NCI-H2196 treated with DMSO at 0.1 percent for 48 hours (cell line): ENCODE data around the gene TNFRSF8.
"Not testable (repeated sequence)": the region's sequence is repeated elsewhere in the genome, so short reads cannot be mapped to it uniquely, and the experiment has no call there.

Experiments used
- DNase-seq: peaks from one replicate; lab custom pipeline; 2025; ENCODE audit not compliant: unreplicated experiment; lab: John Stamatoyannopoulos, UW

The TNFRSF8 gene

DNA sequence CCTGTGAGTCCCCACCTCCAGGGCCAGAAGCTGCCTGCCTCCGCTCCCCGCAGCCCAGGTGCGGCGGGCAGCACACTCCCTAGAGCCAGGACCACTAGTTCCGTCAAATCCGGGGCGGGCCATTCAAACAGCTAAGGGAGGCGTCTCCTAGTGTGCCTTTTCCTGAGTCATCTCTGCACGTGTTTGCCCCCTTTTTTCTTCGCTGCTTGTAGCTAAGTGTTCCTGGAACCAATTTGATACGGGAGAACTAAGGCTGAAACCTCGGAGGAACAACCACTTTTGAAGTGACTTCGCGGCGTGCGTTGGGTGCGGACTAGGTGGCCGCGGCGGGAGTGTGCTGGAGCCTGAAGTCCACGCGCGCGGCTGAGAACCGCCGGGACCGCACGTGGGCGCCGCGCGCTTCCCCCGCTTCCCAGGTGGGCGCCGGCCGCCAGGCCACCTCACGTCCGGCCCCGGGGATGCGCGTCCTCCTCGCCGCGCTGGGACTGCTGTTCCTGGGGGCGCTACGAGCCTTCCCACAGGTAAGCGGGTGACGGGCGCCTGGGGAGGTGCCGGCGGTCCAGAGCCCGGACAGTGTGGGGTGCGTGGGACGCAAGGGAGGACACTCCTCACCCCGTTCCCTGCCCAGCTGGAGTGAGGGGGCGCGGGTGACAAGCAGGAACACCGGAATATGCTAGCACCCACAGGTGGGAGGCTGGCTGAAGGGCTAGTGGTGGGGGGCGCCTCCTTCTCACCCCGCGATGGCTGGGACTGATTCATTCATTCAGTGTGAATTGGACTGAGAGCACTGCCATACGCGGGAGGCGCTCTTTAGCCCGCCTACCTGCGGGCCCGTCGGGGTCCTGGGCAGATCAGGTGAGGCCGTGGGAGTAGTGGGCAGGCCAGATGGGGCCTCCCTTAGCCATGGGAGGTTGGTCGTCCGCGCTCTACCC is at the start of gene TNFRSF8:
Gene TNFRSF8 (plus strand): TSS at position 163 of the 932 bp plus-strand sequence. CDS start 296 bp downstream, at position 459.
- DNase-seq, result no peak

DNA sequence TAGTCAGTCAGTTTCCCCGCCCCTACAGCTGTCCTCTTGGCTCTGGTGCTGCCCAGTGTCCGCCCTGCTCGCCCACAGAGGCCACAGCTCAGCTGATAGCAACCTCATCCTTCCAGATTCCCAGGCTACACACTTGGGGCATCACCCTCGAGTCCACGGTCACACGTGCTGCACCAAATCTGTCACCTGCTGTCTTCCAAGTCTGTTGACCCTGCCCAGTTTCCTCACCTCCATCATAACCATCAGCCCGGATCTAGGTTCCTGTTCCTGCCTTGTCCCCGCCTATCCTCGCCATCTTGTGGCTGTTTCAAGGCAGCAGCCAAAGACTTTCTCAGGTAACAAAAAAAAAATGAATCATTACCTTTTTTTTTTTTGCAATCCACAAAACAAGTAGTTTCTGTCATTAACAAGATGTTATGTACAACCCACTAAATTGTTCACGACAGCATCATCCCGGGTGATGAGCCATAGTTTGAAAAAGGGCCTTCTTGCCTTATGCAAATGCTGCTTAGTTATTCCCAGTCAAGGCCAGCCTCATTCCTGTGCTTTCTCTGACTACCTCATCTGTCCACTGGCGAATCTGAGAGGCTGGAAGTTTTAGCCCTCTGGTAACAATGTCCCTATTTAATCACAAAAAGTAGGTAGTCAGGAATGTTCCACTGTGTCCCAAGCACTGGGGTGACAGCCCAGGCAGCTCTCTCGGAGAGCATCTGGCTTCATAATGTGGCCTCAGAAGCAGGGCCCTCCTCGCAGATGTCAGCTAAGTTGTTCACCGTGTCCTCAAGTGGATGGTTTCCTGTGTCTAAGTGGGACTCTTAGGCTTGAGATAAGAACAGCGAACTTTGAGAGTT is 48.7 kb upstream of the TNFRSF8 start:
- DNase-seq, result no peak

DNA sequence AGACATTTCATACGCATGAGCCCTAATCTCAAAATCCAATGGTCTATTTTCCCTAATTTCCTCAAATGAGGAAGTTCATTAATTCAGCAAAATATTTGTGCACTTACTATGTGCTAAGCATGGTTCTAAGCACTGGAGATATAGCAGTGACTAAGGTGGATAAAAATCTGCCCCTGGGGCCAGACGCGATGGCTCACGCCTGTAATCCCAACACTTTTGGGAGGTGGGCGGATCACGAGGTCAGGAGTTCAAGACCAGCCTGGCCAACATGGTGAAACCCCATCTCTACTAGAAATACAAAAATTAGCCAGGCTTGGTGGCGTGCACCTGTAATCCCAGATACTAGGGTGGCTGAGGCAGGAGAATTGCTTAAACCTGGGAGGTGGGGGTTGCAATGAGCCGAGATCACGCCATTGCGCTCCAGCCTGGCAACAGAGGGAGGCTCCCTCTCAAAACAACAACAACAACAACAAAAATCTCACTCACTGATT is 48.1 kb upstream of the TNFRSF8 start:
- no peak for DNase-seq

DNA sequence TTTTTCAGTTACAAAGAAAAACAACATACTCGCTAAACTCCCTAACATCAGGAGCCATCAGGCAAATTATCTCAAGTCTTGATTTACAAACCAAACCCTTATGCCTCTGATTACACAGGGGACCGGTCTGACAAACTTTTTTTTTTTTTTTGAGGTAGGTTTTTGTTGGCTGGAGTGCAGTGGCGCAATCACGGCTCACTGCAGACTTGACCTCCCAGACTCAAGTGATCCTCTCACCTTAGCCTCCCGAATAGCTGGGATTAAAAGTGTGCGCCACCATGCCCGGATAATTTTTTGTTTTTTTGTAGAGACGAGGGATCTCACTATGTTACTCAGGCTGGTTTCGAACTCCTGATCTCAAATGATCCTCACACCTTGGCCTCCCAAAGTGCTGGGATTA is 47.6 kb upstream of the TNFRSF8 start:
- DNase-seq, result no peak

DNA sequence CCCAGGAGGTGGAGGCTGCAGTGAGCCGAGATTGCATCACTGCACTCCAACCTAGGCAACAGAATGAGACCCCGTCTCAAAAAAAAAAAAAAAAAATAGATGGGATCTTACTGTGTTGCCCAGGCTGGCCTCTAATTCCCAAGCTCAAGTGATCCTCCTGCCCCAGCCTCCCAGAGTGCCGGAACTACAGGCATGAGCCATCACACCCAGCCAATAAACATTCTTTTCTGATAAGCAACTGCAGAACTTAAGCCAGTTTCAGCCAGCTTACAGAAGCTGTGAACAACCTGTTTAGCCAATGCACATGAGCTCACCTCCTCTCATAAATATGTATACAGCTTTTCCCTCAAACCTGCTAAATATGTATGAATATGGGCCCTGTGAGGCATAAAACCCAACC is 46.9 kb upstream of the TNFRSF8 start:
- no peak for DNase-seq

DNA sequence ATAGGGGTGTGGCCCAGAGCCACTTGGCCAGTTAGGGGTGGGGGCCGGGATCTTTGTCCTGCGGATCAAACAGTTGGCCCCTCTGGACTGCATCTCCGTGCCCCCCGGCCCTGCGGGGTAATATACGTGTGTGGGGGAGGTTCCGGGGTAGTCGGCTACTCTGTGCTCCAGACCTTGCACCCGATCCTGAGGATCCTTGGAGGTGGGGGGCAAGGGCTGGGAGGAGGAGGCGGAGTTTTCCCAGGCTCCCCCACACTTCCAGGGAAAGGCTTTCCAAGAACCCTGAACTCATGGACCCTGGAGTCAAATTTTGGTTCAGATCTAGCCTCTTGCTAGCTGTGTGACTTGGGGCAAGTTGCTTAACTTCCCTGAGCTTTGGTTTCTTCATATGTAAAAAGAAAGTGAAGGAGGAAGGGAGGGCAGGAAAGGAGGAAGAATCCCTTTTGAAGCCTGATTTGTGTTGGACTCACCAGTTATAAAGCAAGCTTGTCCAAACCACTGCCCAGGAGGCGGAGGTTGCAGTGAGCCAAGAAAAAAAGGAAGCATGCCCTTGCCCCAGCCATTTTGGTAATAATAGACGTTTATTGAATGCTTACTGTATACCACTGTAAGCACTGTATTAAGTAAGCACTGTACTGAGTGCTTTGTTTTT is 43.1 kb upstream of the TNFRSF8 start:
- no peak for DNase-seq

DNA sequence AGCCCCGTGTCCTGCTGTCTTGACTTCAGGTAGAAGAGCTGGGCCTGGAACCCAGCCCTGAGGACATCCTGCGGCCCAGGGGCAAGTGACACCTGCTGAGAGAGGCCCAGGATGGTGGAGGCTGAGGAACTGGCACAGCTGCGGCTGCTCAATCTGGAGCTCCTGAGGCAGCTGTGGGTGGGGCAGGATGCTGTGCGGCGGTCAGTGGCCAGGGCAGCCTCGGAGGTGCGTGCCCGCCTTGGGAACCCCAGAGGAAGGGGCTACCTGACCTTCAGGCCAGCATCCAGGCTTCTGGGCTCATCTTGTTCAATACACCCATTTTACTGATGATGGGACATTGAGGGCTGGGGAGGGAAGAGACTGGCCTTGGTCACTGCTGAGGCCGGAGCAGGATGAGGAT is 41.5 kb upstream of the TNFRSF8 start:
- DNase-seq, result no peak

DNA sequence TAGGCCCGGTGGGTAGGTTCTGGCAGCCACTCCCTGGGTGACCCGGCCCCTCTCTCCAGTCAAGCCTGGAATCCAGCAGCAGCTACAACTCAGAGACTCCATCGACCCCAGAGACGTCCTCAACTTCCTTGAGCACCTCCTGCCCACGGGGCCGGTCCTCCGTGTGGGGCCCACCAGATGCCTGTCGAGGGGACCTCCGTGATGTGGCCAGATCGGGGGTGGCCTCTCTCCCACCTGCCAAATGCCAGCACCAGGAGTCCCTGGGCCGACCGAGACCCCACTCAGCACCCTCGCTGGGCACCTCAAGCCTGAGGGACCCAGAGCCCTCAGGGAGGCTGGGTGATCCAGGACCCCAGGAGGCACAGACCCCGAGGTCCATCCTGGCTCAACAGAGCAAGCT is 41.1 kb upstream of the TNFRSF8 start:
- DNase-seq, result no peak

DNA sequence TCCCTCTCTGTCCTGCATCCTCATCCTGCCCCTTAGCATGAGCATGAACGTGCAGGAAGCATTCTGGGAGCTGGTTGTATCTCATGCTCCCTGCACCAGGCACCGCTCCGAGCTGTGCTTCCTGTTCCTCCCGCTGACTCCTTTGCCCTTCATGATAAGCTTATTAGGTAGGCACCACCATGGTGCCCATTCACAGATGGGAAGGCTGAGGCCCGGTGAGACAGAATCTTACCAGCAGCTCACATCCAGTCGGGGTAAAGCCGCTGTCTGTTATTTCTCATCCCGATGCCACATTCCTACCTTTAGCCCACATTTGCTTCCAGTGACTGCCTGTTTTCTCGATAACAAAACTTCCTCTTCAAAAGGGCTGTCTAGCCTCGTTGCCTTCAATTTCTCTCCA is 36.5 kb upstream of the TNFRSF8 start:
- no peak for DNase-seq

DNA sequence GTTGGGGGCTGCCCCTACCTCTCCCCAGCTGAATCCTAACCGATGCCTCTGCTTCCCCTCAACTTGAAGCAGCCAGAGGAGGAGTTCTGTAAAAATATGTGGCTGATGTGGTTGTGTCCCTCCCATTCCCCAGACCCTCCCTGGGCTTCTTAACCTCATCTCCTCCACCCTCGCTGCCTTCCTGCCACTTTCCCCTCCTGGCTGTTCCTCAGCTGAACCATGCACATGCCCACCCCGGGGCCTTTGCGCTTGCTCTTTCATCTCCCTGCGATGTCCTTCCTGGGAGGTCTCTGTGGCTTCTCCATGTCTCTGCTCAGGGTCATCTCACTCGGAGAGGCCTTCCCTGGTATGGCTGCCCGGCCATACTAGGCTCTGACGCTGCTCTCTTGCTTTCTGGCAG is 34.9 kb upstream of the TNFRSF8 start:
- no peak for DNase-seq

DNA sequence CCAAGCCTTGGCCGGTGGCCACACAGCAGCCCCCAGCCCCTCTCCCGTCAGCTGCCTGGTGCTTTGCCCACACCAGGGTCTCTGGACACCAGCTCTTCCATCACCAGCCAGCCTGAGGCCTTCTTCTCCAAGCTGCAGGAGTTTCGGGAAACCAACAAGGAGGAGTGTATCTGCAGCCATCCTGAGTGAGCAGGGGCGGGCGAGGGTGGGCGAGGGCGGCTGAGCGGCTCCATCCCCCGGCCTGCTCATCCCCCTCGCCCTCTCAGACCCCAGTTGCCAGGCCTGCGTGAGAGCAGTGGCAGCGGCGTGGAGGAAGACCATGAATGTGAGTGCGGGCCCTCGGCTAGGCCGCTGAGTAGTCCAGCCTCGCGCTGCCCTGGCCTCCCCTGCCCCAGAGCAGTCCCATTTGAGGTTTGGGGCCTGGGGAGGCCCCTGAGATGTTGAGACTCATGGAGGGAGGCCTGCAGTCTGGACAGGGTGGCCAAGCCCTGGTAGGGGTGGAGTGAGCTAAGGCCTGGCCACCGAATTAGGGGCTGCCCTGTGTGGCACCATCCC is 34.1 kb upstream of the TNFRSF8 start:
- no peak for DNase-seq

DNA sequence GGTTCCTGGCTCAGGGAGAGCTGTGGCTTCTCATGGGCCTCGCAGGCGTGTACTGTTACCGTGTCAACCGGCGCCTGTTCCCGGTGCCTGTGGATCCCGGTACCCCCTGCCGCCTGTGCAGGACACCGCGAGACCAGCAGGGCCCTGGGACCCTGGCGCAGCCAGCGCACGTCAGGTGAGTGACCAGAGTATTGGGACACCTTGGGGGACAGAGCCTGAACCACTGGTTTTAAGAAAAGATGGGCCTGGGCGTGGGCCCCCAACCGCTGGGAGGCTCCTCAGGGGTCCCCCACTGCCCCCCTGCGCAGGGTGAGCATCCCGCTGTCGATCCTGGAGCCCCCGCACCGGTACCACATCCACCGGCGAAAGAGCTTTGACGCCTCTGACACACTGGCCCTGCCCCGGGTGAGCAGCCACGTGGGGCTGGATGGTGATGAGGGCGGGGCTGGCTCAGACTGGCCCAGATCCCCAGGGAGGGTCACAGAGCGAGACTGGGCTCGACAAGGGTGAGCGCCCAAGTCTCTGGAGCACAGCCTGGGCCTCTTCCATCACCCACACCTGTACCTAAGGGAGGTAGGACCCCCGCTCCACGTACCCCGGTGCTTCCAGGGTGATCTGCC is 33.3 kb upstream of the TNFRSF8 start:
- DNase-seq, result no peak

DNA sequence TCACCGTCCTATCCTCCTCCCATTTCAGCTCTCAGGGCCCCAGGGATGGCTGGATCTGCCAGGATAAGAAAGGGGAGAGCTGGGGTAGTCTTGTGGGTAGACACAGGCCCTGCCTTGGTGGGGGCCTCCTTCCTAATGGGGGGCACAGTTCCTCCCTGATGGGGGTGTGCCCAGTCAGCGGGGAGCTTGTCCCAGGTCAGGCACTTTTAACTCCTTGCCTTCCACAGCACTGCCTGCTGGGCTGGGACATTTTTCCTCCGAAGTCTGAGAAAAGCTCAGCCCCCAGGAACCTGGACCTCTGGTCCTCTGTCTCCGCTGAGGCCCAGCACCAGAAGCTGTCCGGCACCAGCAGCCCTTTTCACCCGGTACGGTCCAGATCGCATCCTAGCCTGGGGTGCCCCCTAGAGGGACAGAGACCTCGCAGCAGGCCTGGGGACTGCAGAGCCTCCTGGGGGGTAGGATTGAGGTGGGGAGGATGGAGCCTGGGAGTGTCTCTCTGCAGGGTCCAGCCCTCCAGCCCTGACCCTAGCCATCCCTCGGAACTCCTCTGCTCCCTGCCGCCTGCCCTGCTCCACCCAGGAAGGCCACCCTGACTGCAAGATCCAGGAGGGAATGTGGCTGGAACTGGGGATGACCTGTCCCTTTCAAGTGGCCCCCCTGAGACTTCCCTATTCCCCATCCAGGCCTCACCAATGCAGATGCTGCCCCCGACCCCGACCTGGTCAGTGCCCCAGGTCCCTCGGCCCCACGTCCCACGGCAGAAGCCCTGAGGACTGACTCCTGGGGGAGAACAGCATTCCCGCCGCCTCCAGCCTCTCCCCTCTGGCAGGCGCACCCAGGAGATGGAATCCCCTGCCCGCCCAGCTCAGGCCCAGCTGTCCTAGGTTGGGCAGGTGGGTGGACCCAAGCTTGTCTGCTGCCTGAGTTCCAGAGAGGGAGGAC is 31.8 kb upstream of the TNFRSF8 start:
- DNase-seq, result peak; percentile 5

DNA sequence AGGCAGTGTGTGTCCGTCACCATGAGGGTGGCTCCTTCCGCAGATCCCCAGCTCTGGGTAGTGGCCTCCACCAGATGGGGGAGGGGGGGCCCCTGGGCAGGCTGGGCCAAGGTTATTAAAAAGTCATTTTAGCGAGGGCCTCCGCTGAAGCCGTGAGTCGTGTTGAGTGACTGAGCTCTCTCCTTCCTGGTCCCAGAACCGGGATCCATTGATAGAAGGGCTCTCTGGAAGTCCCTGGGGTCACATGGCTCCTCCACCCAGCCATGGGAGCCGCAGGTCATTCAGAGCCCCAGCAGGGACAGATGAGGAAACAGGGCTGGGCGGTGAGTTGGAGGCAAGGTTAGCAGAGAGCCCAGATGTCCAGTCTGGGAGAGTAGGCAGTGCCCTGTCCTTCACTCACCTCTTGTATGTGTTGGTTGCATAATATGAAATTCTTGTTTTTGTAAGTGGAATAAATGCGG is 30.9 kb upstream of the TNFRSF8 start:
- DNase-seq, result no peak

DNA sequence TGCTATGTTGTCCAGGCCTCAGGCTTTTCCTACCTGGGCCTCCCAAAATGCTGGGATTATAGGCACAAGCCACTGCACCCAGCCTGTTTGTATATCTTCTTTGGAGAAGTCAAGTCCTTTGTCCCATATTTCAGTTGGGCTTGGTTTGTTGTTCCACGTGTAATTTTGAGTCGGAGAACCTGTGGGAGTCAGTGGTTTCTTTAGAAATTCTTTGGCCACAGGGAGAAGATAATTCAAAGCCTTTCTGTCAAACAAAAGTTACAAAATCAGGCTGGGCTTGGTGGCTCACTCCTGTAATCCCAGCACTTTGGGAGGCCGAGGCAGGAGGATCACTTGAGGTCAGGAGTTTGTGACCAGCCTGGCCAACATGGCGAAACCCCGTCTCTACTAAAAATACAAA is 29.7 kb upstream of the TNFRSF8 start:
- not testable (repeated sequence) for DNase-seq

DNA sequence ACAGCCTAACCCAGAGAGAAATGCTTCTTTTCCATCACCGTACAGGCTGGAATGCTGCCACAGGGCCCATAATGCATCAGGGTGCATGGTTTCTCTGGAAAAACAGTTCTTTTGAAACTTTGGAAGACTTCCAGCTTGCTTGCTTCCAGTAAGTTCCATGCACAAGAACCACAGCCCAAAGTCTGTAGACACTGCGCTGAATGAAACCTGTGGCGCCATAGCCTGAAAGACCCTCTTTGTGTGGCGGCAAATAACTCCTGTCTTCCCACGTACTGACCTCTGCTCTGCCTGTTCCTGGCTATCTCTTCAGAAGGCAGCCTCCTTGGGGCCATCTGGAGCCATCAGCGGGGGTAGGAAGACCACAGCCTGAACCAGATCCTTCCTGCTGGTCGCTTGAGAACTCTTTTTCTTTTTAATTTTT is 28.7 kb upstream of the TNFRSF8 start:
- DNase-seq, result no peak

DNA sequence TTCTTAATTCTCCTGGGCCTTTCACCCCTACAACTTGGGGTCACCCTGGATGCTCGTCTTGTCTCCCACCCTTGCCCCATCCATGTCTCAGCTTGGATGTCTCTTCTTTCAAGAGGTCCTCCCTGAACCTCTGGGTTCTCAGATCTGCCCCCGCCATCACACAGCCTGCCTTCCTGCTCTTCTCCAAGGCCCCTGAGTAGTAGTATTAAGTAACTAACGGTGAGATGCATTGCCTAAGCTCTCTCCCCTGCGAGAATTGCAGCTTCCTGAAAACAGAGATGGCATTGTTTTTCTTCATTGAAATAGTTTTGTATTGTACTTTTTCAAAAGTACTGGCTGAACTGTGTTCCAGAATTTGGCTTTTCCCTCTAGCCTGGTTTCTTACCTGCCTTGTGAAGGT is 27.8 kb upstream of the TNFRSF8 start:
- no peak for DNase-seq

DNA sequence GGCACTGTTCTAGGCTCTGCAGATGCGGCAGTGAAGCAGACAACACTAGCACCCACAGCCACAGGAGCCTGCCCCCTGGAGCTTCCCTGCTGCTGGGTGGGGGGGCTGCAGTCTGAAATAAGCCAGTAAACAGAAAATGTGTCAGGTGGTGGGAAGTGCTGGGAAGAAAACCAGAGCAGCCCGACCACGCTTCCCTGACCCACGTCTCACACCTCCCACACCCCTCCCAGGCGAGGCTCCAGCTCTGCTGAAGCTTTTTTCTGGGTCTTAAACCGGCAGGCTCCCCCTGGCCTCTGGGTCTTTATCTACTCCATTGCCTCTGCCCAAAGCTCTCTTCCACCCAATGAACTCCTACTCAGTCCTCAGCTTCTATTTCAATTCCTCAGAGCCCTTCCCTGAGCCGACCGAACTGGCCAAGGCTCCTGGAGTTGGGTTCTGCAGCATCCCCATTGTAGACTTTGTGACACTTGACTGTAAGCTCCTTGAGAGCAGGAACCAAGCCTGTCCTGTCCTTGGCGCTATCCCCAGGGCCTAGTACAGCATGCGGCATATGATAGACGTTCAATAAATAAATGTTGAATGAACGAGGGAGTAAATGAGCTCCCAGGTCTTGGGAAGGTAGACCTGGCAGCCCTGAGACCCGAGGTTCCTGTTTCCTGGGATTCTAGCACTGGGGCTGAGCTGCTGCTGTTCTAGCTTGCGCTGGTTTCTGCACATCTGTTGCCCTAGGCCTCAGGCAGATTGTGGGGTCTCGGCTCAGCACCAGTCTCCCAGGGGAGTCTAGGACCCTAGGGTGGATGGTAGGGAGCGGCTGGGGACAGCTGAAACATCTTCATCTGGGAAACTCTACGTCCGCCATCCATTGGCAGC is 25.4 kb upstream of the TNFRSF8 start:
- DNase-seq, result no peak
